Mesenchymal stem cell (in vitro differentiated cells and primary cell): ENCODE measurements around the gene BTBD7.

Experiments used
- DNase-seq: peaks from one replicate; pipeline ENCODE4 v3.0.0-alpha.2; 2013
- H2AFZ ChIP-seq: one replicate; pipeline ENCODE4 v1.6.1; 2013; ENCODE audit warnings: low read depth, mild to moderate bottlenecking, control low read depth, inconsistent platforms, low read length, moderate library complexity
- H2AK5ac ChIP-seq: 2 replicates; pipeline ENCODE4 v1.6.1; 2013; ENCODE audit warnings: low read length, moderate library complexity, mild to moderate bottlenecking, inconsistent platforms; ENCODE audit not compliant: severe bottlenecking
- H2BK120ac ChIP-seq: one replicate; pipeline ENCODE4 v1.6.1; 2013; ENCODE audit warnings: low read depth, mild to moderate bottlenecking, inconsistent platforms, low read length, moderate library complexity
- H2BK12ac ChIP-seq, 2 experiments: one replicate each; pipeline ENCODE4 v1.6.1; 2013; ENCODE audit warnings: inconsistent platforms in 2 of 2, low read length in 2 of 2, mild to moderate bottlenecking in 2 of 2, moderate library complexity in 2 of 2, control low read depth in 1 of 2
- H2BK15ac ChIP-seq: one replicate; pipeline ENCODE4 v1.6.1; 2013; ENCODE audit warnings: mild to moderate bottlenecking, low read depth, inconsistent platforms; ENCODE audit not compliant: poor library complexity, severe bottlenecking
- H2BK5ac ChIP-seq: 2 replicates; pipeline ENCODE4 v1.6.1; 2013; ENCODE audit warnings: low read depth, mild to moderate bottlenecking, low read length, control low read depth, inconsistent platforms; ENCODE audit not compliant: poor library complexity, severe bottlenecking
- H3K14ac ChIP-seq, 2 experiments: one replicate each; pipeline ENCODE4 v1.6.1; 2013; ENCODE audit warnings: inconsistent platforms in 2 of 2, low read length in 2 of 2, control low read depth in 1 of 2, mild to moderate bottlenecking in 1 of 2, moderate library complexity in 1 of 2
- H3K18ac ChIP-seq, 2 experiments: one replicate each; pipeline ENCODE4 v1.6.1; 2013; ENCODE audit warnings: inconsistent platforms in 2 of 2, low read length in 2 of 2, control low read depth in 1 of 2, low read depth in 1 of 2, mild to moderate bottlenecking in 1 of 2
- H3K23ac ChIP-seq, 2 experiments: one replicate each; pipeline ENCODE4 v1.6.1; 2013; ENCODE audit warnings: inconsistent platforms in 2 of 2, low read length in 2 of 2, mild to moderate bottlenecking in 2 of 2, moderate library complexity in 2 of 2, control low read depth in 1 of 2
- H3K27ac ChIP-seq: 2 replicates; pipeline ENCODE4 v1.5.1; 2013; ENCODE audit warnings: mild to moderate bottlenecking, moderate library complexity, low read length, control low read depth, inconsistent platforms; ENCODE audit not compliant: poor library complexity, severe bottlenecking
- H3K27me3 ChIP-seq, 2 experiments: 2 replicates each; pipeline versions ENCODE4 v1.6.1 to v1.7.0; 2013; ENCODE audit warnings: low read length in 2 of 2, mild to moderate bottlenecking in 2 of 2, moderate library complexity in 2 of 2, control low read depth in 1 of 2, inconsistent platforms in 1 of 2; ENCODE audit not compliant: control insufficient read depth in 1 of 2, insufficient read depth in 1 of 2
- H3K36me3 ChIP-seq, 2 experiments: 2 replicates each; pipeline versions ENCODE4 v1.6.1 to v1.7.0; 2013; ENCODE audit warnings: low read length in 2 of 2, control low read depth in 1 of 2, inconsistent platforms in 1 of 2, low read depth in 1 of 2, mild to moderate bottlenecking in 1 of 2; ENCODE audit not compliant: insufficient read depth in 2 of 2, control insufficient read depth in 1 of 2
- H3K4ac ChIP-seq, 2 experiments: one replicate each; pipeline ENCODE4 v1.6.1; 2013; ENCODE audit warnings: inconsistent platforms in 2 of 2, low read length in 2 of 2, mild to moderate bottlenecking in 2 of 2, moderate library complexity in 2 of 2, control low read depth in 1 of 2, low read depth in 1 of 2
- H3K4me1 ChIP-seq: 2 replicates; pipeline ENCODE4 v1.6.1; 2013; ENCODE audit warnings: low read depth, low read length, control low read depth; ENCODE audit not compliant: control insufficient read depth, insufficient read depth
- H3K4me2 ChIP-seq: 2 replicates; pipeline ENCODE4 v1.6.1; 2013; ENCODE audit warnings: low read length, mild to moderate bottlenecking, inconsistent platforms; ENCODE audit not compliant: poor library complexity, severe bottlenecking
- H3K4me3 ChIP-seq, 2 experiments: 2 replicates each; pipeline versions ENCODE4 v1.5.1 to v1.7.0; 2013; ENCODE audit warnings: low read length in 2 of 2, mild to moderate bottlenecking in 2 of 2, control low read depth in 1 of 2, low read depth in 1 of 2; ENCODE audit not compliant: insufficient read depth in 1 of 2
- H3K79me1 ChIP-seq: replicated peaks from 2 replicates; pipeline ENCODE4 v1.6.1; 2013; ENCODE audit warnings: mild to moderate bottlenecking, control low read depth, low read length, inconsistent platforms; ENCODE audit not compliant: poor library complexity, severe bottlenecking
- H3K9ac ChIP-seq: 2 replicates; pipeline ENCODE4 v1.7.0; 2013; ENCODE audit warnings: mild to moderate bottlenecking, low read length, moderate library complexity
- H3K9me3 ChIP-seq: 2 replicates; pipeline ENCODE4 v1.7.0; 2013; ENCODE audit warnings: mild to moderate bottlenecking, low read length; ENCODE audit not compliant: control insufficient read depth
- H4K8ac ChIP-seq: one replicate; pipeline ENCODE4 v1.6.1; 2013; ENCODE audit warnings: inconsistent platforms, mild to moderate bottlenecking, low read length, moderate library complexity
- H4K91ac ChIP-seq: one replicate; pipeline ENCODE4 v1.6.1; 2013; ENCODE audit warnings: mild to moderate bottlenecking, low read length, inconsistent platforms
- WGBS: methylation state at CpG from one replicate; pipeline ENCODE4 v1.1.7; 2013; ENCODE audit warnings: mixed read lengths; 5-methylcytosine and 5-hydroxymethylcytosine counted together

Gene BTBD7

GRCh38 chr14:93212432-93212831, 120.4 kb downstream of the BTBD7 start:
- Histone ChIP-seq H3K18ac (no peak overlapping the region), H2BK15ac (no peak overlapping the region), H2AFZ (no peak overlapping the region), H4K91ac (no peak overlapping the region), H3K36me3 (peaks cover 10 to 52% of the 10 kb centered on the region in 2 experiments), H2AK5ac (no peak overlapping the region), H3K79me1 (peaks cover 14% of the 10 kb centered on the region), H3K4me1 (no peaks in the 10 kb centered on the region), H3K4me3 (no peak overlapping the region), H2BK12ac (no peak overlapping the region), H2BK120ac (no peak overlapping the region), H2BK5ac (no peak overlapping the region), H3K14ac (no peak overlapping the region), H3K9ac (no peak overlapping the region), H3K23ac (no peak overlapping the region), H3K4me2 (no peak overlapping the region), H3K9me3 (no peaks in the 10 kb centered on the region), H3K4ac (no peak overlapping the region), H3K27ac (no peak overlapping the region), H3K27me3 (no peaks in the 10 kb centered on the region), H4K8ac (no peak overlapping the region)
- WGBS, result 98% methylated on average over 2 of the region's 3 CpGs
- no peak for DNase-seq

- peaks cover 19% of the 10 kb centered on the region for H3K79me1 ChIP-seq
- no peak overlapping the region for H2BK5ac ChIP-seq
- peak overlapping the region in 1 of 2 experiments; percentile 42 for H3K18ac ChIP-seq
- peak overlapping the region; percentile 69 to 98 for H3K4me3 ChIP-seq
- H3K9ac ChIP-seq, result peak overlapping the region; percentile 92
- H2BK12ac ChIP-seq, result no peak overlapping the region
- H2BK120ac ChIP-seq, result no peak overlapping the region
- peak overlapping the region; percentile 10 for H4K8ac ChIP-seq
- H3K4me1 ChIP-seq, result peaks cover 5% of the 10 kb centered on the region
- H2AFZ ChIP-seq, result peak overlapping the region; percentile 74
- peak overlapping the region; percentile 85 for H3K4me2 ChIP-seq
- H3K27ac ChIP-seq, result peak overlapping the region; percentile 47
- peak; percentile 79 for DNase-seq
- H4K91ac ChIP-seq, result no peak overlapping the region
- H3K23ac ChIP-seq, result no peak overlapping the region
- no peak overlapping the region for H2BK15ac ChIP-seq
- no peaks in the 10 kb centered on the region for H3K9me3 ChIP-seq
- H3K14ac ChIP-seq, result no peak overlapping the region
- no peak overlapping the region for H2AK5ac ChIP-seq
- H3K4ac ChIP-seq, result peak overlapping the region in 1 of 2 experiments; percentile 47
- WGBS, result under 1% methylated on average over 22 of the region's 23 CpGs
- no peaks in the 10 kb centered on the region for H3K27me3 ChIP-seq
- H3K36me3 ChIP-seq, result peaks cover 0 to 18% of the 10 kb centered on the region in 2 experiments
Measured at GRCh38 chr14:93207468-93208308, 125.1 kb downstream of the BTBD7 start.

GRCh38 chr14:93206793-93207467, 125.9 kb downstream of the BTBD7 start, which contains the start of the genes GON7 and UBR7:
Gene GON7 (minus strand): TSS chr14:93207065. CDS start chr14:93207037, 28 bp downstream.
Gene UBR7 (plus strand): TSS chr14:93207256. CDS start chr14:93207292, 36 bp downstream.
- under 1% methylated on average over 57 of the region's 65 CpGs for WGBS
- H2AK5ac ChIP-seq, result no peak within 1 kb of the TSS

More at GRCh38 chr14:93206793-93207467, 125.9 kb downstream of the BTBD7 start, which contains the start of the genes GON7 and UBR7:
- no peak within 1 kb of the TSS for H3K23ac ChIP-seq
- H3K4ac ChIP-seq, result peak within 1 kb of the TSS; percentile 53 to 57
- H2BK15ac ChIP-seq, result peak within 1 kb of the TSS; percentile 80
- H3K9me3 ChIP-seq, result no peaks in the 10 kb centered on the region
- peak within 1 kb of the TSS; percentile 78 for H4K91ac ChIP-seq
- H3K18ac ChIP-seq, result peak within 1 kb of the TSS; percentile 42 to 95
- H3K14ac ChIP-seq, result peak within 1 kb of the TSS in 1 of 2 experiments; percentile 1
- H3K9ac ChIP-seq, result peak within 1 kb of the TSS; percentile 92
- DNase-seq, result peak; percentile 98
- H3K27ac ChIP-seq, result peak within 1 kb of the TSS; percentile 74
- peak within 1 kb of the TSS; percentile 78 for H2AFZ ChIP-seq
- peak within 1 kb of the TSS; percentile 10 for H2BK5ac ChIP-seq
- peak within 1 kb of the TSS; percentile 85 for H3K4me2 ChIP-seq
- peaks cover 5% of the 10 kb centered on the region for H3K4me1 ChIP-seq
- H4K8ac ChIP-seq, result peak within 1 kb of the TSS; percentile 66
- H3K79me1 ChIP-seq, result peaks cover 17% of the 10 kb centered on the region
- no peak within 1 kb of the TSS for H2BK12ac ChIP-seq
- H2BK120ac ChIP-seq, result no peak within 1 kb of the TSS
- peak within 1 kb of the TSS; percentile 75 to 98 for H3K4me3 ChIP-seq
- peaks cover 0 to 10% of the 10 kb centered on the region in 2 experiments for H3K36me3 ChIP-seq
- no peaks in the 10 kb centered on the region for H3K27me3 ChIP-seq
